BJ (cell line): Measurements from ENCODE around the gene ATP6V0D1. TPM values are rescaled to one million over a fixed set of nuclear protein-coding genes. Genes with fewer than 3 reads are reported as not detected.

Source experiments
- CTCF ChIA-PET: fragments of 350-600 bp; formaldehyde crosslinking; extraction: SDS; loops from one replicate; lab custom pipeline; 2021; ENCODE audit warnings: antibody characterized with exemption, inconsistent platforms; lab: Yijun Ruan, JAX
- POLR2A ChIA-PET: fragments of 300-600 bp; sonication (Branson Sonifier 250); formaldehyde crosslinking; extraction: SDS; loops from one replicate; lab custom pipeline; 2021; ENCODE audit warnings: antibody characterized with exemption; lab: Charles Lee
- DNase-seq: peaks from one replicate; pipeline ENCODE4 v3.0.0-alpha.2; 2011; ENCODE audit warnings: low read depth
- H3K27me3 ChIP-seq: 2 replicates; pipeline ENCODE4 v1.6.0; 2011; ENCODE audit warnings: low read length; ENCODE audit not compliant: control insufficient read depth, insufficient read depth
- H3K36me3 ChIP-seq: 2 replicates; pipeline ENCODE4 v1.5.1; 2011; ENCODE audit warnings: low read length; ENCODE audit not compliant: control insufficient read depth, insufficient read depth
- H3K4me3 ChIP-seq: 2 replicates; pipeline ENCODE4 v1.5.1; 2011; ENCODE audit warnings: low read depth, mild to moderate bottlenecking, control low read depth, low read length
- CTCF ChIP-seq: IDR thresholded peaks from 2 replicates; pipeline ENCODE4 v1.5.1; 2011; ENCODE audit warnings: low read depth, mild to moderate bottlenecking, control low read depth, inconsistent platforms, low read length, moderate library complexity; ENCODE audit not compliant: insufficient read depth
- polyA plus RNA-seq: library from polyadenylated mRNA; depleted of rRNA; stranded (reverse); fragments of >200 nt; gene quantifications from 2 replicates; pipeline ENCODE4 v1.2.3, GENCODE V29; 2011

ATP6V0D1 gene
- polyA plus RNA-seq, 1 experiment = 155 TPM

GRCh38 chr16:67399749-67400704 is 80.9 kb downstream of the ATP6V0D1 start:
- CTCF ChIA-PET = interaction anchor here (0.7 to 2.0 kb wide), 5 partner anchors 15 to 300 kb away, joined by 3 to 5 read pairs (median 3); no protein-coding TSS in a partner anchor
- Histone ChIP-seq H3K4me3 (no peak overlapping the region), H3K27me3 (no peaks in the 10 kb centered on the region), H3K36me3 (no peaks in the 10 kb centered on the region)
- no peak for DNase-seq
- POLR2A ChIA-PET = no interaction called here
- no peak for TF ChIP-seq CTCF

GRCh38 chr16:67399218-67399733 is 81.7 kb downstream of the ATP6V0D1 start:
- no peaks in the 10 kb centered on the region for H3K36me3 ChIP-seq
- no peak overlapping the region for H3K4me3 ChIP-seq
- DNase-seq = no peak
- POLR2A ChIA-PET = no interaction called here
- H3K27me3 ChIP-seq = peaks cover 2% of the 10 kb centered on the region
- TF ChIP-seq CTCF = peak; percentile 65
- CTCF ChIA-PET = interaction anchor here (0.9 to 2.0 kb wide), 4 partner anchors 15 to 66 kb away, joined by 3 to 5 read pairs (median 4); no protein-coding TSS in a partner anchor

- DNase-seq = no peak
- TF ChIP-seq CTCF = no peak
- Histone ChIP-seq H3K27me3 (peaks cover 6% of the 10 kb centered on the region), H3K4me3 (no peak overlapping the region), H3K36me3 (no peaks in the 10 kb centered on the region)
- ChIA-PET CTCF (interaction anchor here (1.5 to 2.0 kb wide), 2 partner anchors 30 to 67 kb away, joined by 3 to 5 read pairs; no protein-coding TSS in a partner anchor), POLR2A (no interaction called here)
These were observed 82.3 kb downstream of the ATP6V0D1 start for GRCh38 chr16:67398546-67399217.

DNA sequence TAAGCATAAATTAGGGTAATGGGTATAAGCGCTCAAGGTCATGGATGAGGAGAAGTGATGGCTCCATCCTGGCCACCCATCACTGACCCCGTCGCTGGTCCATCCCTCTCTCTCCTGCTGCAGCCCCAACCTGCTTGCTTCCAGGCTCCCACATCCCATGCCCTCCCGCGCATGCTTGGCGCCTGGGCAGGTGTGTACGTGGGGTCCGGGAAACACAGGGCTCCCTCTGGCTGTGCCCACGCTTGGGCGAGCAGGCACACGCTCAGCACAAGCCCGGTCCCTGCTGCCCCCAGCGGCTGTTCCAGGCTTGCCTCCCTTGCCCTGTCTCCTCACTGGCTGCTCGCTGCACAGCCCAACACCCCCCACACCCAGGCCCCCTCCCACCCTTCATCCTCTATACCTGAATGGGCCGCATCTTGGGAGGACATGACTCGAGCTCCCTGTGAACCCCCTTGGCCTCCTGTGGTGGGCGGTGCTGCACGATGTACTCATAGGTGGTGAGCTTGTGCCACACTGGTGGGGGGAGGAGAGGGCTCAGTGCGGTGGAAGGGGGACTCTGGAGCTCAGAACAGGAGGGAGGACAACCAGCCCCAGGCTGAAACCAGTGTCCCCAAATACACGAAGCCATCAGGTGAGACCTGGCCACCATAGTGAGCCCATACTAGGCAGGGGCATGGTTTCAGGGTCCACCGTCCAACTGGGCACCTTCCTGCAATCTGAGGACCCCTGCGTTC is 83.0 kb downstream of the ATP6V0D1 start:
- TF ChIP-seq CTCF = no peak
- Histone ChIP-seq H3K4me3 (no peak overlapping the region), H3K27me3 (peaks cover 6% of the 10 kb centered on the region), H3K36me3 (no peaks in the 10 kb centered on the region)
- ChIA-PET POLR2A (no interaction called here), CTCF (interaction anchor here (1.7 kb wide), 1 partner anchor 16 kb away, joined by 3 read pairs; no protein-coding TSS in a partner anchor)
- DNase-seq = no peak
